Measurements from ENCODE around the gene DGKD. TPM values are rescaled to one million over a fixed set of nuclear protein-coding genes. Genes with fewer than 3 reads are reported as not detected.
"Not testable (repeated sequence)": the region's sequence is repeated elsewhere in the genome, so short reads cannot be mapped to it uniquely, and the experiment has no call there.

DGKD gene
- total RNA-seq, 1 donor from 2014 or later: 68.6 TPM

DNA sequence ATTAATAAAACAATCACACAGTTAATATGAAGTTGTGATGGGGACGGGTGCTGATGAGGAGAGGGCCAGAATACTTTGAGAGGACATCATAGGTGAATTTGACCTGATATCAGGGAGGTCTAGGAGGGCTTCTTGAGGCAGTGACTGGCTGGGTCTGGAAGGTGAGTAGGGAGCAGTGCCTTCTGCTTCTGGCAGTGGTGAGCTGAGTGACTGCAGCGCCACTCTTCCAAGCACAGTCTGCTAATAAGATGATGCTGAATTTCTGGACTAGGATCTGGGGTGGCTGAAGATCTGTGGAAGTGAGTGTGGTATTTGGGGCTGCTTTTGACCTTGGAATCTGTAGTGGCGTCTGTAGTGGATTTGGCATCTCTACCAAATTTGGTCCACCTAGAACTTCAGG, 5.5 kb downstream of the DGKD start:
- intact Hi-C loops (cut with micrococcal nuclease): loop anchor here (5.0 kb wide), 2 partner anchors 62 to 93 kb away; no protein-coding TSS in a partner anchor

DNA sequence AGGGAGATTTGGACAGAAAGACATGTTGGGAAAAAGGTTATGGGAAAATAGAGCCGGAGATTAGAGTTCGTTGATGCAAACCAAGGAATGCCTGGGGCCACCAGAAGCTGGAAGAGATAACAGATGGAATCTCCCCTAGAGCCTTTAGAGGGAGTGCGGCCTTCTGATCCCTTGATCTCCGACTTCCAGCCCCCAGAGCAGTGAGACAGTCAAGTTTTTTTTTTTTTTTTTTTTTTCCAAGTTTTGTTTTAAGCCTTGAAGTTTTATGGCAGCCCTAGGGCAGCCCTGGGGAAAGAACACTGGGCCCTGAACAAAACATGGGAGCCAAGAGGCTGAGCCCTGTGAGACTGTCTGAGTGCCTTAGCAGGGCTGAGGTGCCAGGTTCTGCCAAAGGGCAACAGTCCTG, 6.5 kb downstream of the DGKD start:
- intact Hi-C loops (cut with micrococcal nuclease): no loop called here

DNA sequence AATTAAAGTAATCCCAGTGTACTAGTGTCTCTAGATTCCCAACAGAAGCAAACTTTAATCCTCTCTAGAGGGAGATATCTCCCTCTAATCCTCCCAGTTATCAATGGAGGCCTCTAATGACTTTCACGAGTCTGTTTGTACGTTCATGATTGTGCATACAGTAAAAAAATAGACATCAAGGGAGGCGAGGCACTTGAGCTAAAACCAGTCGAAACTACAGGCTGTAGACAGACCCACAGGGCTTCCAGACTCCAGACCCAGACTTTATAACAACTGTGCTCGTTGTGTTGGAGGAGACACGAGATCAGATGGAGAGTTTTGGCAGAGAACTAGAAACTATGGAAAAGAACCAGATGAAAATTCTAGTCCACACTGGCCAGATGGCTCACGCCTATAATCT, 7.0 kb downstream of the DGKD start:
- intact Hi-C loops (cut with micrococcal nuclease): no loop called here

- intact Hi-C loops (cut with micrococcal nuclease): no loop called here
These were observed 8.4 kb downstream of the DGKD start for GRCh38 chr2:233362742-233363141.

GRCh38 chr2:233363744-233364235, 9.5 kb downstream of the DGKD start:
- intact Hi-C loops (cut with micrococcal nuclease): no loop called here

GRCh38 chr2:233365861-233366520, 11.7 kb downstream of the DGKD start:
- intact Hi-C loops (cut with micrococcal nuclease): no loop called here

- intact Hi-C loops (cut with micrococcal nuclease): no loop called here
These were observed 13.3 kb downstream of the DGKD start for GRCh38 chr2:233367586-233367985.

DNA sequence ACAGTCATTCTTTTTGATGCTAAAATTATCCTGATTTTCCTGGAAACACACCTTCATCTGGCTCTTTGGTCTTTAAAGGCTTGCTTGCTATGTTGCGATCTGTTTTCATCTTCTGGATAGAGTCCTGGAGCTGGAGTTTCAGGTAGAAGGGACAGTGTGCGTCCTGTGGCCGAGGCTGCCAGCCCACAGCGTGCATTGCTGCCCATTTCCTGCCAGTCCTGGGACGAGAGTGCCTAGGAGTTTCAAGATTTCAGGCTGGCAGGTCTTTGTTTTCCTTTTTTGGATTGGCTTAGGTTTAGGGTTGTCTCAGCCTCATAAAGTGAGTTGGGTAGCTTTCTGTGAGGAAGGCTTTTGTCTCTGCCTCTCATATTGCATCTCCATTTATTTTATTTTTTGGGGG, 14.5 kb downstream of the DGKD start:
- intact Hi-C loops (cut with micrococcal nuclease): no loop called here

- intact Hi-C loops (cut with micrococcal nuclease): no loop called here
These were observed 15.2 kb downstream of the DGKD start for GRCh38 chr2:233369462-233369861.

GRCh38 chr2:233369897-233370685, 15.8 kb downstream of the DGKD start:
- intact Hi-C loops (cut with micrococcal nuclease): no loop called here

DNA sequence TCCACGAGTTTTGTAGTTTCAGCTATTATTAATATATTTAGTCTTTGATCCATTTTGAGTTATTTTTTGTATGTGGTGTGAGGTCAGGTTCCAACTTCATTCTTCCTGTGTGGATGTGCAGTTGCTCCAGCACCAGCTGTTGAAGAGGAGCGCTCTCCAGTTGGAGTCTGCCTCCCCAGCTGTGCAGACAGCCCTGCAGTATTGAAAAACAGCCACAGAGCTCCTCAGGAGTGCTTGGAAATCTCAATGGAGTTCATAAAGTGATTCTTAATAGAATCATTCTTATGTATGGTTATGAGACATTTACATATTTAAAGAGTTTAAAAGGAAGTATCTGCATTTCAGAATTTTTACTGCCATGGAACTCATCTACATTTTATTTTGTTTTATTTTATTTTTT, 17.3 kb downstream of the DGKD start:
- intact Hi-C loops (cut with micrococcal nuclease): no loop called here

GRCh38 chr2:233372855-233373254, 18.6 kb downstream of the DGKD start:
- intact Hi-C loops (cut with micrococcal nuclease): no loop called here

DNA sequence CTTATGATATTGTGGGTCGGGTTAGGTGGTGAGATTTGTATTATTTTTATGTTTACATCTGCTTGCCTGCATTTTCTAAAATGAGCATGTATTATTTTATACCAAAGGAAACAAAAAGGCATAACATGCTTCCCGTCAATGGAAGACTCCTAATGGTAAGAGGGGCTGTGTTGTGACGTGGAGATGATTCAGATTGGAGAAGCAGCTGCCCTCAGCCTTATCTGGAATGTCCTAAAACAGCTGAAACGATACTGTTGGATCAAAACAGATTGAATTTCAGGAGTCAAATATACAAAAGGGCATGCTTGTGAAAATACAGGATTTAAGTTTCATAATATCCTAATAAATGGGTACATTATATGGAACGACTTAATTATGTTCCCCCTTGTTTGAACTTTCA, 19.0 kb downstream of the DGKD start:
- intact Hi-C loops (cut with micrococcal nuclease): no loop called here

- intact Hi-C loops (cut with micrococcal nuclease): not testable (repeated sequence)
These were observed 20.5 kb downstream of the DGKD start for GRCh38 chr2:233374776-233375175.

DNA sequence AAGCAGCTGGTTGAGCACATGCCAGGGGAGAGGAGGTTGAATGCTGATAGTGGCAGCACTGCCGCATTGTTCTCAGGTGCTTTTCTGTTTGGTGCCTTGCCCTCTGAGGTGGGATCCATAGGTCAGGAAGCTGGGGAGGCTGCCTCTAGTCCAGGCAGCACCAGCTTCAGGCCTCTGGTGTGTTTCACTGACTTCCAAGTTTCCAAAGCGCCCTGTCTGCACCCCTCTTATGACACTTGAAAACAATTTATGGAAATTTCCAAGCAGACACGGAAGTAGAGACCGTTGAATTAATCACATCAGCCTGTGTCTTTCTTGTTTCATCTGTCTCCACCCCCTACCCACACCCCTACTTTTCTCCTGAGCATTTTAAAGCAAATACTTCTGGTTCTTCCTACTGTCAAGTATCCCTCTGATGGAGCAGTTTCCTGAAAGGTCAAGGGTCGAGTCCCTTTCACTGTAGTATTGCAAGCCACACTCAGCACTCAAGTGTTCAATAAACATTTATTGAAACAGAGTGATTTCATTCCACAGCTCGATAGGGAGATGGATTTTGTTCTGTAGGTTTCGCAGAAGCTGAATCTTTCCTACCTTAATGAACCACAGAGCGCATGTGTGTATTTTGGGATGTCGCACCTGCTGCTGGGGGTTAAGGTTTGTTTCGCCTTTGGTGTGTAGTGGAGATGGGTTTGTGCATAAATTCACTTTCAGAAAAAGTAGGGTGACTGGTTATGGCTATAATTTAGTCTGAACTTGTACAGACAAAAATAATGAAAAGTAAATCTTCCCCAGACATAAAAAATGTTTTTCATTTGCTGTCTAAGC, 21.4 kb downstream of the DGKD start:
- intact Hi-C loops (cut with micrococcal nuclease): no loop called here

DNA sequence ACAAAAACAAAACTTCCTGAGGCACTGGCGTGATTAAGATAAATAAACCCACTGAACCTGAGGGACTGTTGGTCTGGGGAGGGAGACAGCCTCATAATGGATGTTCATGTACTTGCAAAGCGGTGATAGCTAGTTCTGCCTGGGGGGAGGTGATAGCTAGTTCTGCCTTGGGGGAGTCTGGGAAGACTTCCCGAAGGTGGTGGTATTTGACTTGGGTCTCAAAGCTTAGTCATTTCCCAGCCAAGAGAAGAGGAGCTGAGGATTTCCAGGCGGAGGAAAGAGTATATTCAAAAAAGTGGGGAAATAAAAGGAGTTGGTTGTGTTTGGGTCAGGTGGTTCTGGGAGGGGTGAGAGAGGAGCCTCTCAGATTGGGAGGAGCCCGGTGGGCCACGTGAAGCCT, 24.7 kb downstream of the DGKD start:
- intact Hi-C loops (cut with micrococcal nuclease): no loop called here

GRCh38 chr2:233379441-233379840, 25.1 kb downstream of the DGKD start:
- intact Hi-C loops (cut with micrococcal nuclease): no loop called here

DNA sequence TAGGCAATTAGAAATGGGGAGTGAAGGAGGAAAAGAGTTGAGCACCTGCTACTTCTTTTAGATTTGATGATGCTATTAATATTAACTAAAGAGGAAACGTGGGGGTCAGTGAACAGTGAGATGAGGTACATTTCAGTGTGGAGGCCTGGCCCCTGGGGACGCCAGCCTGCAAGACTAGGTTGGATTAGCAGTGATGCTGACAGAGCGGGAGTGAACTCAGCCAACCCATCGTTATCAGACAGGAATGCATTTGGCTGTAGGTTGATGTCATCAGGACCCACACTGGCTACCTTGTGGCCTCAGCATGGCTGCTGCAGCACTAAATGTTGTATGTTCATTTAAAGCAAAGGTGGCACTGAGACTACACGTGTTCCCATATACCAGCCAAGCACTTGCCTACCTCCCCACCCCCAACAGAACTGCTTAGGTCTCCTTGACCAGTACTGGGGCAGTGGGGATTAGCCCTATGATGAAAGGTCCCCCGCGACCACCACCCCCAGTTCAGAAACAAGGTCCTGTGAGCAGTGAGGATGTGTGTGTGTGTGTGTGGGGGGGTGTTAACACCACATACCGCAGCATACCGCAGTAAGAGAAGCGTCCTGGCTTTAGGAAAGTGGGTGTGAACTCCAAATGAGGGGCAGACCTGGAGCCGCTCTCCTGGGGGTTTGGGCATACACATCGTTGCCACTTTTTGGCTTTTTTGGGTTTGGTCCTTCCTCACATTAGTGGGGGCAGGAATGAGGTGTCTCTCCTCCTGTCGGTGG, 26.0 kb downstream of the DGKD start:
- intact Hi-C loops (cut with micrococcal nuclease): no loop called here

- intact Hi-C loops (cut with micrococcal nuclease): no loop called here
These were observed 26.8 kb downstream of the DGKD start for GRCh38 chr2:233380995-233381637.

GRCh38 chr2:233381638-233381995, 27.3 kb downstream of the DGKD start:
- intact Hi-C loops (cut with micrococcal nuclease): no loop called here

DNA sequence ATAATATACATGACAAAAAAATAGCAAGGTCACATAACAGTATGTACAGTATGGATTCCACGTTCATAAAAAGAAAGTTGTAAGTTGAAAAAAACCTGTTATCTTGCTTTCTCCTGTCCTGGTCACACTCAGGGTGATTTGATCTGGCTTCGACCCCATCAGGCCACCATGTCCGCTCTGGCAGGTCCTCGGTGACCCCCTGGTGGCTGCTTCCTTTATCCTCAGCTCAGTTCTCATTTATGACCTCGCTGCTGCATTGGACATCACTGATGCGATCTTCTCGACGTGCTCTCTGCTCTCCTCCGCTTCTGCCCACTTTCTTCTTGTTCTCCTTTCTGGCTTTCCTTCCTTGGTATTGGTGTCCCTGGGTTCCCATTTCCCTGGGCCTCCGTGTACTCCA, 29.7 kb downstream of the DGKD start:
- intact Hi-C loops (cut with micrococcal nuclease): no loop called here

Measured in T-helper 2 cell treated with Interferon-gamma antibody and Interleukin-4, amounts not matched to agents 100 ng/mL and 5 ng/mL, for 36 hours (primary cell).